K562 (cell line): ENCODE data around the gene NET1.
A peak's percentile ranks its signal among the peaks of the same experiment; 100 is the strongest.

ENCODE experiments used
- ATF3 ChIP-seq, 2 experiments: fragments of 450-650 bp in 1 of 2; sonication (generic) in 1 of 2; formaldehyde crosslinking in 1 of 2; IDR thresholded peaks in 1 of 2; conservative IDR thresholded peaks in 1 of 2; 2 replicates each; pipeline versions ENCODE4 v1.6.1 to v1.8.1; 2016 to 2023; ENCODE audit warnings: mild to moderate bottlenecking in 2 of 2, moderate library complexity in 2 of 2, inconsistent platforms in 1 of 2, missing genetic modification reagents in 1 of 2
- CBFB ChIP-seq: sonication (generic); formaldehyde crosslinking; IDR thresholded peaks from 2 replicates; pipeline ENCODE4 v1.4.0; 2020; ENCODE audit warnings: mild to moderate bottlenecking, missing genetic modification reagents
- CSDE1 ChIP-seq, 2 experiments: fragments of 450-650 bp; IDR thresholded peaks; 2 replicates each; pipeline ENCODE4 v1.6.1; 2016; ENCODE audit warnings: mild to moderate bottlenecking in 1 of 2
- CTCF ChIP-seq, 3 experiments: IDR thresholded peaks in 2 of 3; conservative IDR thresholded peaks in 1 of 3; 2 replicates each; pipeline ENCODE4 v1.5.1; 2011 to 2012; ENCODE audit warnings: low read length in 3 of 3, mild to moderate bottlenecking in 3 of 3, control low read depth in 2 of 3, improper control_type of control experiment in 1 of 3, inconsistent platforms in 1 of 3, low read depth in 1 of 3, mixed read lengths in 1 of 3, moderate library complexity in 1 of 3; ENCODE audit not compliant: insufficient read depth in 2 of 3
- EP300 ChIP-seq: IDR thresholded peaks from 2 replicates; pipeline ENCODE4 v1.6.1; 2012; ENCODE audit warnings: low read length, improper control_type of control experiment
- ESRRA ChIP-seq: fragments of 450-650 bp; IDR thresholded peaks from 2 replicates; pipeline ENCODE4 v1.6.1; 2014; ENCODE audit warnings: low read depth, mild to moderate bottlenecking, moderate library complexity, borderline replicate concordance
- MEF2A ChIP-seq: IDR thresholded peaks from 2 replicates; pipeline ENCODE4 v1.6.1; 2011; ENCODE audit warnings: low read depth, mild to moderate bottlenecking, low read length, moderate library complexity; ENCODE audit not compliant: control insufficient read depth
- PML ChIP-seq: IDR thresholded peaks from 2 replicates; pipeline ENCODE4 v1.6.1; 2012; ENCODE audit warnings: low read length, inconsistent platforms
- PPARD ChIP-seq: fragments of 250-450 bp; sonication (Bioruptor Pico); IDR thresholded peaks from 2 replicates; pipeline ENCODE4 v1.8.0; 2022; ENCODE audit warnings: inconsistent platforms, mild to moderate bottlenecking, moderate library complexity
- RCOR1 ChIP-seq, 2 experiments: IDR thresholded peaks; 2 replicates each; pipeline ENCODE4 v1.6.1; 2012; ENCODE audit warnings: low read depth in 2 of 2, low read length in 2 of 2, borderline replicate concordance in 1 of 2, improper control_type of control experiment in 1 of 2
- REST ChIP-seq, 2 experiments: fragments of 450-650 bp; formaldehyde crosslinking in 1 of 2; IDR thresholded peaks; 2 replicates each; pipeline versions ENCODE4 v1.4.0 to v1.6.1; 2014 to 2020; ENCODE audit warnings: mild to moderate bottlenecking in 2 of 2, borderline replicate concordance in 1 of 2, low read depth in 1 of 2
- SRSF9 ChIP-seq: fragments of 200-400 bp; formaldehyde crosslinking; IDR thresholded peaks from 2 replicates; pipeline ENCODE4 v1.6.1; 2017; ENCODE audit warnings: low read depth, low read length, borderline replicate concordance
- ZBTB26 ChIP-seq: fragments of 450-650 bp; formaldehyde crosslinking; IDR thresholded peaks from 2 replicates; pipeline ENCODE4 v1.4.0; 2022; ENCODE audit warnings: missing genetic modification characterization

- no peak for TF ChIP-seq REST (IDR thresholded peaks at IDR 0.05; ENCODE audit: borderline replicate concordance)
- TF ChIP-seq REST (CRISPR knock-in tag; IDR thresholded peaks at IDR 0.05; ENCODE audit: low read depth) = no peak
- TF ChIP-seq MEF2A = no peak
- TF ChIP-seq CBFB = no peak
- TF ChIP-seq CTCF (IDR thresholded peaks at IDR 0.05 in 2 of 3, conservative IDR thresholded peaks at IDR 0.05 in 1 of 3; ENCODE audit: insufficient read depth in 2 of 3, low read depth in 1 of 3, low read length in 3 of 3) = no peak
- no peak for TF ChIP-seq RCOR1 (IDR thresholded peaks at IDR 0.05; ENCODE audit: borderline replicate concordance in 1 of 2, low read depth in 2 of 2, low read length in 2 of 2)
- TF ChIP-seq SRSF9 = no peak
- no peak for TF ChIP-seq ATF3 (IDR thresholded peaks at IDR 0.05)
- no peak for TF ChIP-seq ATF3 (CRISPR knock-in tag; conservative IDR thresholded peaks at IDR 0.05)
- 0 out of 2 replicates have a peak, but pooled peaks have one; percentile 11 for TF ChIP-seq EP300
- no peak for TF ChIP-seq ESRRA
- no peak for TF ChIP-seq ZBTB26 (CRISPR knock-in tag)
- no peak for TF ChIP-seq CSDE1 (IDR thresholded peaks at IDR 0.05)
- TF ChIP-seq PML = no peak
- TF ChIP-seq PPARD = no peak
Observed at GRCh38 chr10:5443429-5443828, 31.1 kb downstream of the NET1 start.
